WI38 (cell line): ENCODE data around the gene SPHK2.

Source experiments
- H3K4me3 ChIP-seq: 2 replicates; pipeline ENCODE4 v1.5.1; 2011; ENCODE audit warnings: low read depth, mild to moderate bottlenecking, control low read depth, low read length
- TF ChIP-seq, protein P1 (sequence below): IDR thresholded peaks from 2 replicates; pipeline ENCODE4 v1.5.1; 2012; ENCODE audit warnings: low read depth, mild to moderate bottlenecking, control low read depth, low read length

The SPHK2 gene

DNA sequence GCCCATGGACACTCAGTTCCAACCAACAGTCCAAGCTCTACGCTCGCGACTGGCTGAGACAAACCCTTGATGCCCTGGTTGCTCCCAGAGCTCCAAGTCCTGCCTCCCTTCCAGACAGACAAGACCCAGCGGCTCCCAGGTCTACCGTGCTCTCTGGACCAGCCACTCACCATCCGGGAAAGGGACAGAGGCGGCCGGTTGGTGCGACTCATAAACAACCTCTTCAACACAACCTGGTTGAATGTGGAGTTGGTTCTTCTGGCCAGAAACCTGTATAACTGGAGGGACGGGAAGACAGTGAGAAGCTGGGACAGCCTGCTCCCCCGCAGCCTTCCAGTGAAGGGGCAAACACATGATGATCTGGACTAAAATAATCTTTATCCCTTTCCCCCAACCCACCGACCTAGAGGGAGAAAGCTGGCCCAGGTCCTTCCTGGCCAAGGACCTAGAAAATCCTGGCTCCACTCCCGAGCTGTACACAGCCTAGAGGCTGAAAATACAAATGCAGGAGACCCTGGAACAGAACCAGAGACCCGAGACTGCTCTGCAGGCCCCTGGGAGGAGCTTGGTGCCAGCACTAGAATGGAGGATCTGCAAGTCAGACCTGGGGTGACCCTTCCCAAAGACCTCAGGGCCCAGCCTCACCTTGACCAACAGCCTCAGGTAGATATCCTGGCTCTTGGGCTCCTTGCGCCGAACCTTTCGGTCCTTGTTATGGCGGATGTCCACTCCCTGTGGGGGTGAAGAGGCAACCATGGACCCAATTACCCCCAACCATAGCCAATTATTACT, 2.0 kb upstream of the SPHK2 start:
- TF ChIP-seq, protein P1, sequence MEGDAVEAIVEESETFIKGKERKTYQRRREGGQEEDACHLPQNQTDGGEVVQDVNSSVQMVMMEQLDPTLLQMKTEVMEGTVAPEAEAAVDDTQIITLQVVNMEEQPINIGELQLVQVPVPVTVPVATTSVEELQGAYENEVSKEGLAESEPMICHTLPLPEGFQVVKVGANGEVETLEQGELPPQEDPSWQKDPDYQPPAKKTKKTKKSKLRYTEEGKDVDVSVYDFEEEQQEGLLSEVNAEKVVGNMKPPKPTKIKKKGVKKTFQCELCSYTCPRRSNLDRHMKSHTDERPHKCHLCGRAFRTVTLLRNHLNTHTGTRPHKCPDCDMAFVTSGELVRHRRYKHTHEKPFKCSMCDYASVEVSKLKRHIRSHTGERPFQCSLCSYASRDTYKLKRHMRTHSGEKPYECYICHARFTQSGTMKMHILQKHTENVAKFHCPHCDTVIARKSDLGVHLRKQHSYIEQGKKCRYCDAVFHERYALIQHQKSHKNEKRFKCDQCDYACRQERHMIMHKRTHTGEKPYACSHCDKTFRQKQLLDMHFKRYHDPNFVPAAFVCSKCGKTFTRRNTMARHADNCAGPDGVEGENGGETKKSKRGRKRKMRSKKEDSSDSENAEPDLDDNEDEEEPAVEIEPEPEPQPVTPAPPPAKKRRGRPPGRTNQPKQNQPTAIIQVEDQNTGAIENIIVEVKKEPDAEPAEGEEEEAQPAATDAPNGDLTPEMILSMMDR = no peak

DNA sequence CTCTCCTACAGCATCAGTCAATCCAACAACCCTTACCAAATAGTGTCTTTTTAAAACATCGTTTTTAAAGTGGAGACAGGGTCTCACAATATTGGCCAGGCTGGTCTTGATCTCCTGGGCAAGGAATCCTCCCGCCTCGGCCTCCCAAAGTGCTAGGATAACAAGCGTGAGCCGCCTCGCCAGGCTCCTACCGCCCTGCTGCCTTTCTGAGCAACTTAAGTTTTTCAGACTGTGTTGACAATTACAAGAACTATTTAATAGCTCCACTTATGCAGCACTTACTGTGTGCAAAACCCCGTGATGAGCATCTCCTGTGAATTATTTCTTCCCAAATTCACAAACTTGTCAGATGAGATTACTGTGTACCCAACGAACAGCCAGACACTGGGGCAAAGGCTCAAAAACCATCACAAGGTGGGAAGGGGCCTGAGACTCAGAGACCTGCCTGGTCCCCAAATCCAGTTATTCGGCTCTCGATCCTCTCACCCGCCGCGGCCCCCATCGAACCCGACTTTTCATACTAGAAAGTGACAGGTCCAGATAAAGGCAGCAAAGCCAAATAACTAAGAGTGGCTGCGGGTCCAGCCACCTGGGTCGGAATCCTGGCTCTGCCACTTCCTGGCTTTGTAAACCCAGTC, 909 bp upstream of the SPHK2 start:
- TF ChIP-seq, protein P1 = no peak
- H3K4me3 ChIP-seq = peak overlapping the region; percentile 100

More for the DNA sequence above, 2.0 kb upstream of the SPHK2 start:
- H3K4me3 ChIP-seq = peak overlapping the region; percentile 100

DNA sequence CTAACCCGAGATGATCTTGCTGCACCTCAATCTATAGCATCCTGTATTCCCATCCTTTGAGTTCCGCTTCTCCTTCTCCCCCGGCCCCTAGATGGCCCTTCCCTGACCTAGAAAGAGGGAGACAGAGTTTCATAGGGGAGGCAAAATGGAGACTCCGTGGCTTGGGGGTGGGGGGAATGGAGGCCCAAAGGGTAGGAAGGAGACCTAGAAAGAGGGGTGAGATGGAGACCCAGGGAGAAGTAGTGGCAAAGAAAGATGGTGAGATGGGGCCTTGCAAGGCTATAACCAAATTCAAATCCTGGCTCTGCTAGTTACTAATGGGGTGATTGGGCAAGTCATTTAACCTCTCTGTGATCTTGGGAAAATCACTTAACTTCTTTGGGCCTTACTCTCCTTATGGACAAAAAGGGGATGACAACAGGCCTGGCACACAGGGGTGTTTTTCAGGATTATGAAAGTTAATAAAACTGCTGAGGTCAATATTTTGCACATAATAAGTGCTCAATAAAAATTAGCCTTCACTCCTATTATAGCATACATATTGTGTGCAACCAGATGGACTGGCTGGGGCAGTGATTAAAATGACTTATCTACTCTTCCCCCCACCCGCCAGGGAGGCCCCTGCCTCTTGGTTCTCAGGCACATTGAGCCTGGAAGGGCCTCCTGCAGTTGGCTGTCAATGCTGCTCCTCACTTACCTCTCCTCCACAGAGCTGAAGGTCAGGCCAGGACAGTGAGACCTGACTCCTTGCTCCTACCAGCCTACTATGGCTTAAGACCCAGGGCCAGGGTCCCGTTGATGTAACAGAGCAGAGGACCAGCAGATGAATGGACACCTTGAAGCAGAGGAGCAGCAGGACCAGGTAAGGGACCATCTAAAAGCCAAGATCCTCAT, 633 bp downstream of the SPHK2 start:
- TF ChIP-seq, protein P1 = no peak
- peak overlapping the region; percentile 100 for H3K4me3 ChIP-seq

DNA sequence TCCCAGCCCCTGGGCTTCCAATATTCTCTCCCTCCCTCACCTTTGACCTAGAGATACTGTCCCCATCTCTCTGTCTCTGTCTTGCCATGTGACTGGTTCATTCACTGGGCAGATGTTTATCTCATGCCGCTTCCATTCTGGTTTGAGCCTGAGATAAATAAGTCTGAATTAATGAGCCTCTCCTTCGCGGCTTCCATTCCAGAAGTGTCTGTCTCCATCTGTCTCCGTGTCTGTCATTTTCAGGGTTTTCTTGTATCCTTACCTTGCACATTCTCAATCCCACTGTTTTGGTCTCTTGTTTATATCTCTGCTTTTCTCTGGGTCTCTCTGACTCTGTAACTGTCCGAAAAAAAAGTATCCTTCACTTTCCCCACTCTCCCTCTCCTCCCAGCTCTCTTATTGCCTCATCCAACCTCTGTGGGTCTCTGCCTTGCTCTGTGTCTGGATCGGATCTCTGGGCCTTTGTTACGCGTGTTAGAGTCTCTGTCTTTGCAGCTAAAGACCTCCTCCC, 4.3 kb downstream of the SPHK2 start:
- H3K4me3 ChIP-seq = peak overlapping the region; percentile 34
- TF ChIP-seq, protein P1 = no peak

DNA sequence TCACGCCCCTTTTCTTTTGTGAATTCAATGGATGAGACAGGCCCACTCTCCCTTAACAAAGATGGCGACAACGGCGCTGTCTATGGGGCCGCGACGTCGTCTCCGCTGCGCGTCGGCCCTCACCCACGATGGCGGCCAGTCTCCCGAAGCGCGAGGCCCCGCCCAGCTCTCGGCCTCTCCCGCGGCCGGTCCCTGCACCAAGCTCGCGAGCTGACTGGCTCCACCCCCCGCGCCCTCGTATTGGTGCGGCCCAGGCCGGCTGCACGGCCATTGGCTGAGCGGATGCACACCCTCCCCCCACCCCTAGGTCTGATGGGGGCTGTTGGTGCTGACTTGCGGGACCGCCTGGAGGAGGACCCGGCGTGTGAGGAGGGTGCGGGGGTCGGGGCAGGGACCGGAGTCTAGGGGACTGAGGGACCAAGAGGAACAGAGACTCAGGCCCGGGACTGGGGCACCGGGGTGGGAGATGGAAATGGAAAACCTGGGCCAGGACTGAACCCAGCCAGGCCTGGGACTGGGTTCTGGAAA, 4.8 kb downstream of the SPHK2 start:
- H3K4me3 ChIP-seq = peak overlapping the region; percentile 62
- TF ChIP-seq, protein P1 = no peak

DNA sequence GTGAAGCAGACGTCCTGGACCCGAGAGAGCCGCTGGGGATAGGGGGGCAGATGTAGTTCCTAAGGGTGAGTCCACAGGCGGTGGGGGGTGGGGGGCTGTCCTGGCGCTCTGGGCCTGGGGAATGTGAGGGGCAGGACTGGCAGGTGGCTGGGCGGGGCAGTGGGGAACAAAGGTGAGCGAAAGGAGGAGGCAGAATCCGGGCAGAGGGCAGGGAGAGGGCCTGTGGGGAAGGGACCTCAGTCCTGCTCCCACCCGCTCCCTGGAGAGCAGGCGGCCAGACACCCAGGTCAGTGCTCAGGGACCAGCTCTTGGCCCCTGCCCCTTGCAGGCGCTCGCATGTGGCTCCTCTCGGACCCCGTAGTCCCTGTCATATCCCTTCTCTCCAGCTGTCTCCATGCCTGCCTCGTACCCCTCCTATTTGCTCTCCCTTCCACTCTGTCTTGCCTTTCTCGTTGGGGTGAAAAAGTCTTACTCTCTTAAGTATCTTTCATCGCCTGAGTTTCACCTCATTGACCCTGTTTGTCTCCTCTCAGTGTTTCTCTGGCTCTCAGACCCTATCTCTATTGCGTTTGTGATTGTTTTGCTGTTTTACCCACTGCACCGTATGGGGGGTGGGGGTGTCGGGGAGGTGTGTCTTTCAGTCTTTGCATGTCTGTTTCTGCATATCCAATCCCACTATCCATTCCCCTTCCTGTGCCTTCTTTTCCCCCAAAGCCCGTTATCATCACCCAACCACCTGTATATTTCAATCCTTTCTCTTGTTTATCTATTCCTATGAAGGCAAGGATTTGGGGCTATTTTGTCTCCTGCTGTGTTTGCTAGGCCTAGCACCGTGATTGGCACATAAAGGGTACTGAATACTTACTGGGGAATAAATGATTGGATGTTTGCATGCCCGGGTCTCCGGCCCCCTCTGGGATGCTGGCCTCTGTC, 5.8 kb downstream of the SPHK2 start:
- TF ChIP-seq, protein P1 = no peak
- H3K4me3 ChIP-seq = peak overlapping the region; percentile 62
